ENCODE data around the gene PLXDC2. TPM values are rescaled to one million over a fixed set of nuclear protein-coding genes. Genes with fewer than 3 reads are reported as not detected.

Gene PLXDC2
- total RNA-seq, 1 experiment from 2014 or later, result not detected

DNA sequence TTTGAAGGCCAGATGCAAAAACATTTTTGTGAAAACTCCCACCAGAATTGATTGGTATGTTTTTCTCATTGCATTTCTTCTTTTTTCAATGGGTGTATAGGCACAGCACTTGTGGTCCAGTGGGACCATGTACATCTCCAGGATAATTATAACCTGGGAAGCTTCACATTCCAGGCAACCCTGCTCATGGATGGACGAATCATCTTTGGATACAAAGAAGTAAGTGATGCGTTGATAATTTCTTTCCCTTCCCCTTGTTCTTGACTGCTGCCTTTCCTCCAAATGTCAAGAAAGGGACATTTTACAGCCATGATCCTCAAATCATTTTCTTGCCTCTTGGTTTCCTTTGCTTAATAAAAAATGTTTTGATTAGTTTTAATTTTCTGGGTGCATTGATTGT, 331.5 kb downstream of the PLXDC2 start:
- Mint-ChIP-seq H3K27me3 (ENCODE audit: unreplicated experiment) (no peaks in the 10 kb centered on the region), H3K4me3 (ENCODE audit: low read depth, unreplicated experiment) (no peak overlapping the region), H3K27ac (ENCODE audit: unreplicated experiment) (no peak overlapping the region), H3K9me3 (ENCODE audit: low read depth, unreplicated experiment) (no peaks in the 10 kb centered on the region), H3K4me1 (ENCODE audit: low read depth, unreplicated experiment) (no peaks in the 10 kb centered on the region), H3K36me3 (ENCODE audit: insufficient read depth, unreplicated experiment) (no peaks in the 10 kb centered on the region)
- intact Hi-C loops (cut with micrococcal nuclease; ENCODE audit: unreplicated experiment), result no loop called here
- no TSS peak for BruUV-seq (replicated peaks)
- DNase-seq, result no peak
- TF ChIP-seq, protein P1, sequence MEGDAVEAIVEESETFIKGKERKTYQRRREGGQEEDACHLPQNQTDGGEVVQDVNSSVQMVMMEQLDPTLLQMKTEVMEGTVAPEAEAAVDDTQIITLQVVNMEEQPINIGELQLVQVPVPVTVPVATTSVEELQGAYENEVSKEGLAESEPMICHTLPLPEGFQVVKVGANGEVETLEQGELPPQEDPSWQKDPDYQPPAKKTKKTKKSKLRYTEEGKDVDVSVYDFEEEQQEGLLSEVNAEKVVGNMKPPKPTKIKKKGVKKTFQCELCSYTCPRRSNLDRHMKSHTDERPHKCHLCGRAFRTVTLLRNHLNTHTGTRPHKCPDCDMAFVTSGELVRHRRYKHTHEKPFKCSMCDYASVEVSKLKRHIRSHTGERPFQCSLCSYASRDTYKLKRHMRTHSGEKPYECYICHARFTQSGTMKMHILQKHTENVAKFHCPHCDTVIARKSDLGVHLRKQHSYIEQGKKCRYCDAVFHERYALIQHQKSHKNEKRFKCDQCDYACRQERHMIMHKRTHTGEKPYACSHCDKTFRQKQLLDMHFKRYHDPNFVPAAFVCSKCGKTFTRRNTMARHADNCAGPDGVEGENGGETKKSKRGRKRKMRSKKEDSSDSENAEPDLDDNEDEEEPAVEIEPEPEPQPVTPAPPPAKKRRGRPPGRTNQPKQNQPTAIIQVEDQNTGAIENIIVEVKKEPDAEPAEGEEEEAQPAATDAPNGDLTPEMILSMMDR (IDR thresholded peaks at IDR 0.05; ENCODE audit: unreplicated experiment), result no peak
- CTCF ChIA-PET, result no interaction called here

DNA sequence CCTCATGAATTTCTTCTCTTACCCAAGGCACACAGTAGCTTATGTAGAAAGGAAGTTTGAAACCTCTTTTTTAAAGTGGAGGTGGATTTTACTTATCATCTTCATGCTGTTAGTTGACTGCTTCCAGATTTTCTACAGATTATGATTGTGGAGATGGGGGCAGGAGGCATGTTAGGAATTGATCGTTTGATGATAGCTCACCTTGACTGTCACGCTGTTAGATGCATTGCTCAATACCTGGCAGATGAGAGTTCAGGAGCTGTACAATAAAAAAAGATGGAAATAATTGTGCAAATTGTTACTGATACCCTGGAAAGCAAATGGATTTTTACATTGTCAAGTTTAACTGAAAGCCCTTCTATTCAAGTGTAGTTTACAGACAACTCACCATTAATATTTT, 340.3 kb downstream of the PLXDC2 start:
- peaks cover 12% of the 10 kb centered on the region for H3K9me3 Mint-ChIP-seq (ENCODE audit: low read depth, unreplicated experiment)
- TF ChIP-seq, protein P1 (IDR thresholded peaks at IDR 0.05; ENCODE audit: unreplicated experiment), result no peak
- no TSS peak for BruUV-seq (replicated peaks)
- no peaks in the 10 kb centered on the region for H3K27me3 Mint-ChIP-seq (ENCODE audit: unreplicated experiment)
- H3K36me3 Mint-ChIP-seq (ENCODE audit: insufficient read depth, unreplicated experiment), result no peaks in the 10 kb centered on the region
- DNase-seq, result no peak
- CTCF ChIA-PET, result no interaction called here
- H3K4me1 Mint-ChIP-seq (ENCODE audit: low read depth, unreplicated experiment), result no peaks in the 10 kb centered on the region
- H3K4me3 Mint-ChIP-seq (ENCODE audit: low read depth, unreplicated experiment), result no peak overlapping the region
- intact Hi-C loops (cut with micrococcal nuclease; ENCODE audit: unreplicated experiment), result no loop called here
- H3K27ac Mint-ChIP-seq (ENCODE audit: unreplicated experiment), result no peak overlapping the region

DNA sequence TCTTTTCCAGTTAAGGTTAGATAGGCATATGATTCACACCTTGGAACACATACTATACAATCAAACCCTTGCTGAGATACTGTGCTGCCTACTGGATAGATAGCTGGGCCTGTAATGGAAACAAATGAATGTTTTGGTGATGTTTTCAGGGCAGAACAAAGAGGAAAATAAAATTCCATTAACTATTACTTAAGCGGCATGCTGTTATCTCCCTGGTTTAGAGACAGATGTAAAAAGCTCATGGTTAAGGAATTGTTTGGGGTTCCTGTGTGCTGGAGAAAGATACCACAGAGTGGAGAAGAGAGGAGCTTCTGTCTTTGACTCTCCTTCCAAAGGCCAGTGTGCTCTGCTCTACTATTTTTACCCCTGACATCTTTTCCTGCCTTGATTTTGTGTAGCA, 341.1 kb downstream of the PLXDC2 start:
- no peaks in the 10 kb centered on the region for H3K27me3 Mint-ChIP-seq (ENCODE audit: unreplicated experiment)
- intact Hi-C loops (cut with micrococcal nuclease; ENCODE audit: unreplicated experiment), result no loop called here
- H3K4me3 Mint-ChIP-seq (ENCODE audit: low read depth, unreplicated experiment), result no peak overlapping the region
- no peaks in the 10 kb centered on the region for H3K36me3 Mint-ChIP-seq (ENCODE audit: insufficient read depth, unreplicated experiment)
- peaks cover 16% of the 10 kb centered on the region for H3K9me3 Mint-ChIP-seq (ENCODE audit: low read depth, unreplicated experiment)
- BruUV-seq (replicated peaks), result no TSS peak
- CTCF ChIA-PET, result no interaction called here
- TF ChIP-seq, protein P1 (IDR thresholded peaks at IDR 0.05; ENCODE audit: unreplicated experiment), result no peak
- H3K4me1 Mint-ChIP-seq (ENCODE audit: low read depth, unreplicated experiment), result no peaks in the 10 kb centered on the region
- no peak overlapping the region for H3K27ac Mint-ChIP-seq (ENCODE audit: unreplicated experiment)
- no peak for DNase-seq

DNA sequence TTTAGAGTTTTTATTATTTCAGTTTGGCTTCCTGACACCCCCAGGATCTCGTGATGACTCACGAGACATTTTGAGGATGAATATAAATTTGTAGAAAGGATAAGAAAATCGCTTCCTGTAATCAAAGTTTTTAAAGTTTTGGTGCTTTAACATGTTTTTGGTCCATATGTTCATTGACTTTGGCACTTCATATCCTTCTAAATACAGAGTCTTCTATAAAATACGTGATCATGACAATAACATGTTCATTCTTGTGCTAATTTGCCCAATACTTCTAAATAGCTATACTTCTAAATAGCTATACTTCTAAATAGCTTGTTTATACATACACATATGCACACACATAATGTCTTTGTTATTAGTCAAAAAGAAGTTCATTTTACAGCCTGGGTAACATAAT, 341.9 kb downstream of the PLXDC2 start:
- no TSS peak for BruUV-seq (replicated peaks)
- H3K4me1 Mint-ChIP-seq (ENCODE audit: low read depth, unreplicated experiment), result no peaks in the 10 kb centered on the region
- no peaks in the 10 kb centered on the region for H3K36me3 Mint-ChIP-seq (ENCODE audit: insufficient read depth, unreplicated experiment)
- no peaks in the 10 kb centered on the region for H3K27me3 Mint-ChIP-seq (ENCODE audit: unreplicated experiment)
- TF ChIP-seq, protein P1 (IDR thresholded peaks at IDR 0.05; ENCODE audit: unreplicated experiment), result no peak
- peaks cover 16% of the 10 kb centered on the region for H3K9me3 Mint-ChIP-seq (ENCODE audit: low read depth, unreplicated experiment)
- intact Hi-C loops (cut with micrococcal nuclease; ENCODE audit: unreplicated experiment), result no loop called here
- DNase-seq, result no peak
- CTCF ChIA-PET, result no interaction called here
- no peak overlapping the region for H3K27ac Mint-ChIP-seq (ENCODE audit: unreplicated experiment)
- H3K4me3 Mint-ChIP-seq (ENCODE audit: low read depth, unreplicated experiment), result no peak overlapping the region

DNA sequence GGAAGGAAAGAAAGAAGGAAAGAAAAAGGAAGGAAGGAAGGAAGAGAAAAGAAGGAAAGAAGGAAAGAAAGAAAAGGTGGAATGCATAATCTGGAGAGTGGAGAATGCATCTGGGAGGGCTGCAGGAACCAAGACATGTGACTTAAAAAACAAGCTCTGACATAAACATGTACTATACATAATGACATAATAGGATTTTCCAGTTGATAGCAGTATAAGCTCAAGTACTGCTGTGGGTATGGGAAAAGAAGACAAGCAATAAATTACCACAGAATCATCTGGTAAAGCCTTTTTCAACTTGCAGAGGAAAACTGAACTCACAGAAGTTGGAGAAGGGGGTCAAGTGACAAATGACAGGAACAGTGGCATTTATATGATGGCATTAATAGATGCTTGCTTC, 345.9 kb downstream of the PLXDC2 start:
- TF ChIP-seq, protein P1 (IDR thresholded peaks at IDR 0.05; ENCODE audit: unreplicated experiment), result no peak
- no peaks in the 10 kb centered on the region for H3K4me1 Mint-ChIP-seq (ENCODE audit: low read depth, unreplicated experiment)
- H3K4me3 Mint-ChIP-seq (ENCODE audit: low read depth, unreplicated experiment), result no peak overlapping the region
- CTCF ChIA-PET, result no interaction called here
- intact Hi-C loops (cut with micrococcal nuclease; ENCODE audit: unreplicated experiment), result no loop called here
- no peaks in the 10 kb centered on the region for H3K27me3 Mint-ChIP-seq (ENCODE audit: unreplicated experiment)
- DNase-seq, result no peak
- no peaks in the 10 kb centered on the region for H3K36me3 Mint-ChIP-seq (ENCODE audit: insufficient read depth, unreplicated experiment)
- no TSS peak for BruUV-seq (replicated peaks)
- H3K9me3 Mint-ChIP-seq (ENCODE audit: low read depth, unreplicated experiment), result peaks cover 16% of the 10 kb centered on the region
- no peak overlapping the region for H3K27ac Mint-ChIP-seq (ENCODE audit: unreplicated experiment)

All from Calu3 (cell line).